ENCODE results near the gene SIM1. TPM values are rescaled to one million over a fixed set of nuclear protein-coding genes. Genes with fewer than 3 reads are reported as not detected.

The SIM1 gene
- total RNA-seq, 1 experiment from 2014 or later = not detected

DNA sequence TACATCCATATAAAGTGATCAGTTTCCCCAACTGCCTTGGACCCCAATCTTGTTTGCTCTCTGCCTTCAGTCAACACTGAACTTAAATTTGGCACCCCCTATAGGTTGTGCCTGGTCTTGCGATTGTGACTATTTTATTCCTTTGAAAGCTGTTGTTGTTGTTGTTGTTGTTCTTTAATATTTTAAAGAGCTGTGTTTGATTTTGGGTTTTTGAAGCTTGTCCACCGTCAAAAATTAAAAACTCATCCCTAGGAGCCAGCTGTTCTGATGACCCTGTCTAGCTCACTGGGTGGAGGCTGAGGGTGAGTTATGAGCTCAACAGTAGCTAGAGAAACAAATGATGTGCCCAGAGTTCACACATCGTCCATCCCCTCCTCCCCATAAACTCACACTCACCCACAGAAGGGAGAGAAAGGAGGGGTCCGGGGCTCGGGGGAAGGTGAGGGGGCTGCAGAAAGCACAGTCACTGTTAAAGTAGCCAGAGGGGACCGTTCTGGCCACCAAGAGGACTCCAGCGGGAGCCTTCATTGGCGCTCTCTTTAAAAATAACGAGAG is 4.0 kb downstream of the SIM1 start:
- Histone ChIP-seq H3K36me3 (ENCODE audit: control insufficient read depth in 1 of 2, insufficient read depth in 2 of 2, low read length in 2 of 2) (no peaks in the 10 kb centered on the region), H3K9me2 (ENCODE audit: insufficient read depth) (no peaks in the 10 kb centered on the region), H3K9ac (ENCODE audit: low read length) (no peak overlapping the region), H4K20me1 (ENCODE audit: insufficient read depth) (no peaks in the 10 kb centered on the region), H3K9me3 (ENCODE audit: control insufficient read depth in 1 of 2, insufficient read depth in 1 of 2, low read depth in 1 of 2, low read length in 2 of 2) (no peaks in the 10 kb centered on the region), H3K4me1 (ENCODE audit: control insufficient read depth in 1 of 2, insufficient read depth in 2 of 2, low read length in 2 of 2) (no peaks in the 10 kb centered on the region), H3K27ac (ENCODE audit: low read depth, low read length) (no peak overlapping the region), H3K27me3 (ENCODE audit: insufficient read depth, low read length) (no peaks in the 10 kb centered on the region), H3K79me2 (ENCODE audit: insufficient read depth, low read length) (no peaks in the 10 kb centered on the region), H3K4me3 (replicated peaks in 1 of 2; ENCODE audit: low read depth in 1 of 2, low read length in 2 of 2) (no peak overlapping the region), H2AFZ (ENCODE audit: low read depth, low read length, poor library complexity, severe bottlenecking) (no peak overlapping the region), H3K4me2 (ENCODE audit: low read length) (no peak overlapping the region)
- BruUV-seq (replicated peaks) = no TSS peak
- DNase-seq (ENCODE audit: low read depth, low spot score) (no peak), ATAC-seq (no peak)
- ChIA-PET CTCF (interaction anchor here (0.6 to 1.7 kb wide), 20 partner anchors 9 to 344 kb away, joined by 3 to 8 read pairs (median 4); no protein-coding TSS in a partner anchor), POLR2A (no interaction called here), RAD21 (ENCODE audit: low non-redundant PET in 1 of 2, low total read pairs in 2 of 2, uncharacterized antibody in 2 of 2, unreplicated experiment in 2 of 2) (interaction anchor here in 1 of 2 experiments (0.5 kb wide), 1 partner anchor 354 kb away, joined by 3 read pairs; no protein-coding TSS in a partner anchor)
- intact Hi-C loops (cut with micrococcal nuclease) = no loop called here
- TF ChIP-seq RAD21 (IDR thresholded peaks at IDR 0.05; ENCODE audit: low read depth) (peak; percentile 46), SIN3A (IDR thresholded peaks at IDR 0.05; ENCODE audit: low read depth) (no peak)
- TF ChIP-seq, protein P1, sequence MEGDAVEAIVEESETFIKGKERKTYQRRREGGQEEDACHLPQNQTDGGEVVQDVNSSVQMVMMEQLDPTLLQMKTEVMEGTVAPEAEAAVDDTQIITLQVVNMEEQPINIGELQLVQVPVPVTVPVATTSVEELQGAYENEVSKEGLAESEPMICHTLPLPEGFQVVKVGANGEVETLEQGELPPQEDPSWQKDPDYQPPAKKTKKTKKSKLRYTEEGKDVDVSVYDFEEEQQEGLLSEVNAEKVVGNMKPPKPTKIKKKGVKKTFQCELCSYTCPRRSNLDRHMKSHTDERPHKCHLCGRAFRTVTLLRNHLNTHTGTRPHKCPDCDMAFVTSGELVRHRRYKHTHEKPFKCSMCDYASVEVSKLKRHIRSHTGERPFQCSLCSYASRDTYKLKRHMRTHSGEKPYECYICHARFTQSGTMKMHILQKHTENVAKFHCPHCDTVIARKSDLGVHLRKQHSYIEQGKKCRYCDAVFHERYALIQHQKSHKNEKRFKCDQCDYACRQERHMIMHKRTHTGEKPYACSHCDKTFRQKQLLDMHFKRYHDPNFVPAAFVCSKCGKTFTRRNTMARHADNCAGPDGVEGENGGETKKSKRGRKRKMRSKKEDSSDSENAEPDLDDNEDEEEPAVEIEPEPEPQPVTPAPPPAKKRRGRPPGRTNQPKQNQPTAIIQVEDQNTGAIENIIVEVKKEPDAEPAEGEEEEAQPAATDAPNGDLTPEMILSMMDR (IDR thresholded peaks at IDR 0.05 in 2 of 3, conservative IDR thresholded peaks at IDR 0.05 in 1 of 3; ENCODE audit: borderline replicate concordance in 1 of 3, insufficient read depth in 1 of 3, low read depth in 2 of 3, low read length in 2 of 3) = peak; percentile 12 to 77 (median 63); a peak in 4 of 6 replicates

- Histone ChIP-seq H4K20me1 (ENCODE audit: insufficient read depth) (no peaks in the 10 kb centered on the region), H2AFZ (ENCODE audit: low read depth, low read length, poor library complexity, severe bottlenecking) (no peak overlapping the region), H3K27me3 (ENCODE audit: insufficient read depth, low read length) (no peaks in the 10 kb centered on the region), H3K36me3 (ENCODE audit: control insufficient read depth in 1 of 2, insufficient read depth in 2 of 2, low read length in 2 of 2) (no peaks in the 10 kb centered on the region), H3K4me2 (ENCODE audit: low read length) (no peak overlapping the region), H3K9me2 (ENCODE audit: insufficient read depth) (no peaks in the 10 kb centered on the region), H3K27ac (ENCODE audit: low read depth, low read length) (no peak overlapping the region), H3K4me1 (ENCODE audit: control insufficient read depth in 1 of 2, insufficient read depth in 2 of 2, low read length in 2 of 2) (no peaks in the 10 kb centered on the region), H3K9me3 (ENCODE audit: control insufficient read depth in 1 of 2, insufficient read depth in 1 of 2, low read depth in 1 of 2, low read length in 2 of 2) (no peaks in the 10 kb centered on the region), H3K79me2 (ENCODE audit: insufficient read depth, low read length) (no peaks in the 10 kb centered on the region), H3K4me3 (replicated peaks in 1 of 2; ENCODE audit: low read depth in 1 of 2, low read length in 2 of 2) (no peak overlapping the region), H3K9ac (ENCODE audit: low read length) (no peak overlapping the region)
- ChIA-PET POLR2A (no interaction called here), CTCF (interaction anchor here (1.3 to 1.7 kb wide), 4 partner anchors 12 to 343 kb away, joined by 3 to 8 read pairs (median 6); no protein-coding TSS in a partner anchor), RAD21 (ENCODE audit: low non-redundant PET in 1 of 2, low total read pairs in 2 of 2, uncharacterized antibody in 2 of 2, unreplicated experiment in 2 of 2) (no interaction called here)
- DNase-seq (ENCODE audit: low read depth, low spot score) (no peak), ATAC-seq (no peak)
- TF ChIP-seq ELF1 (IDR thresholded peaks at IDR 0.05; ENCODE audit: borderline replicate concordance, low read depth) (no peak), RAD21 (IDR thresholded peaks at IDR 0.05; ENCODE audit: low read depth) (no peak), EGR1 (IDR thresholded peaks at IDR 0.05; ENCODE audit: low read depth) (no peak), ZBTB33 (IDR thresholded peaks at IDR 0.05; ENCODE audit: extremely low read depth, insufficient replicate concordance, low read length) (no peak)
- intact Hi-C loops (cut with micrococcal nuclease) = no loop called here
- no TSS peak for BruUV-seq (replicated peaks)
These were observed 5.0 kb downstream of the SIM1 start for GRCh38 chr6:100459592-100460184.
